Effector memory CD4-positive, alpha-beta T cell (primary cell): Measurements from ENCODE around the gene PDE3A.

Source experiments
- DNase-seq, 3 donors: peaks; one replicate each; pipeline ENCODE4 v3.0.0-alpha.2; 2020
- H3K27ac ChIP-seq: 2 replicates; pipeline ENCODE4 v1.7.0; 2013; ENCODE audit warnings: mild to moderate bottlenecking, low read length, moderate library complexity; ENCODE audit not compliant: insufficient read depth, poor library complexity, severe bottlenecking
- H3K27me3 ChIP-seq: replicated peaks from 2 replicates; pipeline ENCODE4 v1.7.0; 2013; ENCODE audit warnings: mild to moderate bottlenecking, low read length; ENCODE audit not compliant: insufficient read depth, control insufficient read depth, poor library complexity, severe bottlenecking
- H3K36me3 ChIP-seq: 2 replicates; pipeline ENCODE4 v1.7.0; 2013; ENCODE audit warnings: mild to moderate bottlenecking, low read length, moderate library complexity; ENCODE audit not compliant: control insufficient read depth, insufficient read depth
- H3K4me1 ChIP-seq: 2 replicates; pipeline ENCODE4 v1.7.0; 2013; ENCODE audit warnings: low read length, mild to moderate bottlenecking; ENCODE audit not compliant: control insufficient read depth, insufficient read depth, poor library complexity, severe bottlenecking
- H3K4me3 ChIP-seq: 2 replicates; pipeline ENCODE4 v1.7.0; 2013; ENCODE audit warnings: low read length, low read depth, mild to moderate bottlenecking; ENCODE audit not compliant: insufficient read depth, poor library complexity, severe bottlenecking
- H3K9me3 ChIP-seq: 2 replicates; pipeline ENCODE4 v1.7.0; 2013; ENCODE audit warnings: mild to moderate bottlenecking, low read length, moderate library complexity; ENCODE audit not compliant: control insufficient read depth

Gene PDE3A

DNA sequence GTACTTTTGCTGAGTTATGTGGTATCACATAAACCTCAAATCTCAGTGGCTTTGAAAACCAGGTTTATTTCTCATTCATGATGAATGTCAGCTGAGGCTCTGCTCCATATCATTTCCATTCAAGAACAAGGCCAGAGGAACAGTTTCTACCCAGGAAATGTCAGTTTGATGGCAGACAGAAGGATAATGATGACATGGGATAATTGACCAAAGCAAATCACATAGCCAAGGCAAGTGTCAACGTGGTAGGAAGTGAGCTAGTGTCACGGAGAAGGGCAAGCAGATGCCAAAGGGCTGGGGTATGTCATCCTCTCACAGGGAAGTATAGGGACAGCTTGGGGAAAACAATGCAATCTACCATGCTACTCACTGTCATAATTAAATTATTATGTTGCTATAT lies 12.3 kb upstream of the PDE3A start:
- H3K4me3 ChIP-seq, result no peak overlapping the region
- H3K27me3 ChIP-seq, result no peaks in the 10 kb centered on the region
- H3K9me3 ChIP-seq, result no peaks in the 10 kb centered on the region
- H3K4me1 ChIP-seq, result no peaks in the 10 kb centered on the region
- no peak overlapping the region for H3K27ac ChIP-seq
- no peak for DNase-seq
- no peaks in the 10 kb centered on the region for H3K36me3 ChIP-seq

DNA sequence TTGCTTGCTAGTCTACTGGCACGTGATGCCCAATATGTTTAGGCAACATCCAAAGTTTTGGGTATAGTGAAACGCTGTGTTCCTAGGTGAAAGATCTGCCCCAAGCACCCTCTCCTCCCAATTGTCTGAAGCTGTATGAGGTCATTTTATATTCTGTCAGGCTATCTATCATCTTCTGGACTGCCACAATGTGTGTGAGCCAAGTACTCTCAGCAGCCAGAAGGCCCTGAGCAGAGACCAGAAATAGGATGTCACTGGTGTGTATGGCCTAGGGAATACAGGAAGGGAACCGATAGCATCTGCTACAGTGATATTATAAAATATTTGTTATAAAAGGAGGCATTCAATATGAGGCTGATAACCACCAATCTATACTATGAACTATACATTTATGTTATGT lies 7.9 kb upstream of the PDE3A start:
- DNase-seq, result no peak
- no peak overlapping the region for H3K4me3 ChIP-seq
- H3K27ac ChIP-seq, result no peak overlapping the region
- no peaks in the 10 kb centered on the region for H3K27me3 ChIP-seq
- H3K9me3 ChIP-seq, result no peaks in the 10 kb centered on the region
- H3K36me3 ChIP-seq, result no peaks in the 10 kb centered on the region
- H3K4me1 ChIP-seq, result no peaks in the 10 kb centered on the region

DNA sequence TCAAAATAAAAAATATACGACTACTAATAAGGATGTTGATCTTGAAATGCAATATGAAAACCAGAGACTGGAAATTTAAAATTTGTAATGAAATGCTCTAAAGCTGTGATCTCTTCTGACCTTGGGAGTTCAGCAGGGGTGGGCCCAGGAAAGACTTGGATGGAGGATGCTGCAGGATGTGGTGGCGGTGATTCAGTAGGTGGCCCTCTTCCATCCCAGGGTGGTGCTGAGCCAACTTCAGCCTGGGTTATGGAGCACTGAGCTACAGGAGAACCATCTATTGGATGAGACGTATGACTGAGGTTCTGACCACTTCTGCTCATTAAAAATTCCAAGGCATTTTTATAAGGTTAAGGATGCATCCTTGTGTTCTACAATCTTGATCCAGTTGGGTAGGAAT lies 6.9 kb upstream of the PDE3A start:
- H3K4me3 ChIP-seq, result no peak overlapping the region
- no peak overlapping the region for H3K27ac ChIP-seq
- no peak for DNase-seq
- H3K27me3 ChIP-seq, result no peaks in the 10 kb centered on the region
- no peaks in the 10 kb centered on the region for H3K9me3 ChIP-seq
- no peaks in the 10 kb centered on the region for H3K4me1 ChIP-seq
- H3K36me3 ChIP-seq, result no peaks in the 10 kb centered on the region

DNA sequence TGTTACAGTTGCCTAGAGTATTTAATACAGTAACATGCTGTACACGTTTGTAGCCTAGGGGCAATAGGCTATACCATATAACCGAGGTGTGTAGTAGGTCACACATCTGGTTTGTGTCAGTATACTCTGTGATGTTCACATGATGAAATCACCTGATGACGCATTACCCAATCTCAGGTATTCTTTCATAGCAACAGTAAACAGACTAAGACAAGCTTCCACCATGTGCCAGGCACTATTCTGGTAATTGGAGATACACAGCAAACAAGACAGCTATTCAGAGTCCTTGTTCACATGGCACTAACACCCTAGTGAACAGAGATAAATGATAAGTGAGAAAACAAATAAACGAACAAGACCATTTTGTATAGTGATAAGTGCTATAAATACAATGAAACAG lies 3.8 kb upstream of the PDE3A start:
- H3K27me3 ChIP-seq, result no peaks in the 10 kb centered on the region
- no peak overlapping the region for H3K27ac ChIP-seq
- no peaks in the 10 kb centered on the region for H3K36me3 ChIP-seq
- no peak overlapping the region for H3K4me3 ChIP-seq
- no peak for DNase-seq
- H3K4me1 ChIP-seq, result no peaks in the 10 kb centered on the region
- no peaks in the 10 kb centered on the region for H3K9me3 ChIP-seq

DNA sequence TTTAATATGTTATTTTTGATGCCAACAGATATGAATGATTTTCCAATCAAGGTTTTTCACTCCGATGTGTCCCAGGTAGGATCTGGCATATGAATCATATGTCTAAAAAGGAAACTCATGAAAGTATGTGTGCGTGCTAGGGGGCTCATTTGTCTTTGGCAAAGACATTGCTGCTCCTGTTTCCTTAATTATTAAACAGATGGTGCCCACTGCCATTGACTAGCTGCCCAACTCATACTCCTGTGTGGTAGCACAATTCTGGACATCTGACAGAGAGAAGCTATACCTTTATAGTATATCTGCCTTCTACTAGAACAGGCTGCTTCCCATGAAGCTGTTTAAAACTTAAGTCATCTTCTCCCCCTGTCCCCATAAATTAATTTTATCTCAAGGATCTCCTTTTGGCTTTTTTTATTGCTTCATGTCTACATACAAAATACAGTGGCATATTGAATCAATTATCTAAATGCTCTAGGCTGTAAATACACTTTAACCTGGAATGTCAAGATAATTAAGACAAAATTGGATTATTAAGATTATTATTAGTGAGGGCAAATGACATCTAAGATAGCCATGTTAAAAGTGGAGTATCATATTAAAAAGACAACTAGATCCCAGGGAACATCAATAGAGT lies 1.4 kb upstream of the PDE3A start:
- no peaks in the 10 kb centered on the region for H3K4me1 ChIP-seq
- no peak overlapping the region for H3K4me3 ChIP-seq
- H3K9me3 ChIP-seq, result no peaks in the 10 kb centered on the region
- DNase-seq, result no peak
- no peak overlapping the region for H3K27ac ChIP-seq
- no peaks in the 10 kb centered on the region for H3K27me3 ChIP-seq
- H3K36me3 ChIP-seq, result no peaks in the 10 kb centered on the region

DNA sequence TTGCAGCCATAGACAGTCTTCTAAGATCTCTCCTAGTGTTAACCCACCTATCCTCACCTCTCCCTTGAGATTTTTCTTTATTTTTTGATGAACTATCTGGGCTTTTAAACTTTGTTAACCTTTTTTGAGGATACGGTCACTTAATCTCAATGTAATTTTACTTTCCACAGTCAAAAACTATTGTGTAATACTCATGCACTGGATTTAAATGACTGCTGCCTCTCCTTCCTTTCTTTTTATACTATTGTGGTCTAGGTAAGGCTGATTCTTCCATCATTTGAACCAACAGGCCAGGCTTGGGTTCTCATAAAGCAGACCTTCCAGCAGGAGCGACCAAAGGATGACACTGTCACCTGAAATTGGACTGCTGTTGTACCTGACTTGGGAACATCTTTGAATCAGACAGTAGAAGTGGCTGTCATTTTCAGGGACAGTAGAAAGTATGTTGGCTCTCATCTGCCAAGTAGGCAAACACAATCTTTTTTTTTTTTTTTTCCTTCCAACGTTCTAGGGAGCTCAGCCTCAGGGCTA lies 689 bp upstream of the PDE3A start:
- H3K36me3 ChIP-seq, result no peaks in the 10 kb centered on the region
- H3K4me1 ChIP-seq, result no peaks in the 10 kb centered on the region
- no peaks in the 10 kb centered on the region for H3K27me3 ChIP-seq
- no peak overlapping the region for H3K4me3 ChIP-seq
- H3K27ac ChIP-seq, result no peak overlapping the region
- no peak for DNase-seq
- H3K9me3 ChIP-seq, result no peaks in the 10 kb centered on the region

DNA sequence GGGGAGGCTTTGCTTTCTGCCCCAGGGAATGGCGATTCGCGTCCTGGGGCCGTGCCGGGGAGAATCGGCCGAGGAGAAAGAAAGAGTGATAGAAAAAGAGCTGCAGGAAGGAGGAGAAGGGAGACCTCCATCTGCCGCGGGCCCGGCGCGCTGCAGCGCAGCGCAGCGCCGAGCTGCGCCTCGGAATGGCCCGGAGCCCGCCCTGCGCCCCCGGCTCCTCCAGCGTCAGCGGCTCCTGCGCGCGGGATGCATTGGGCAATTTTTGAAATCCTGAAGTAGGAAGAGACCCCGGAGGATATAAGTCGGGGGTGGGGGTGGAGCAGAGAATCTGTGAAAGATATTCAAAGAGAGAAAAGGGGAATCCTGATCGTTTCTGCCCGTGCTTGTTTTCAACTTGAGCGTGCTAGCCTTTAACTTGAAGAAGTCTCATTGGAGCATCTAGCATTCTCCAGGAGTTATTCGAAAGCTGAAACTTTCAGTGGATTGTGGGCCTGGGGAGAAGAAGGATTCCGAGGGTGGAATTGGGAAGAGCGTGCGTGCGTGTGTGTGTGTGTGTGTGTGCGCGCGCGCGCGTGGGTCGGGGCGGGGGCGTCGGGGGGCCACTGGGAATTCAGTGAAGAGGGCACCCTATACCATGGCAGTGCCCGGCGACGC lies 441 bp downstream of the PDE3A start:
- Histone ChIP-seq H3K27ac (no peak overlapping the region), H3K4me1 (no peaks in the 10 kb centered on the region), H3K9me3 (no peaks in the 10 kb centered on the region), H3K36me3 (no peaks in the 10 kb centered on the region), H3K4me3 (no peak overlapping the region), H3K27me3 (no peaks in the 10 kb centered on the region)
- no peak for DNase-seq

DNA sequence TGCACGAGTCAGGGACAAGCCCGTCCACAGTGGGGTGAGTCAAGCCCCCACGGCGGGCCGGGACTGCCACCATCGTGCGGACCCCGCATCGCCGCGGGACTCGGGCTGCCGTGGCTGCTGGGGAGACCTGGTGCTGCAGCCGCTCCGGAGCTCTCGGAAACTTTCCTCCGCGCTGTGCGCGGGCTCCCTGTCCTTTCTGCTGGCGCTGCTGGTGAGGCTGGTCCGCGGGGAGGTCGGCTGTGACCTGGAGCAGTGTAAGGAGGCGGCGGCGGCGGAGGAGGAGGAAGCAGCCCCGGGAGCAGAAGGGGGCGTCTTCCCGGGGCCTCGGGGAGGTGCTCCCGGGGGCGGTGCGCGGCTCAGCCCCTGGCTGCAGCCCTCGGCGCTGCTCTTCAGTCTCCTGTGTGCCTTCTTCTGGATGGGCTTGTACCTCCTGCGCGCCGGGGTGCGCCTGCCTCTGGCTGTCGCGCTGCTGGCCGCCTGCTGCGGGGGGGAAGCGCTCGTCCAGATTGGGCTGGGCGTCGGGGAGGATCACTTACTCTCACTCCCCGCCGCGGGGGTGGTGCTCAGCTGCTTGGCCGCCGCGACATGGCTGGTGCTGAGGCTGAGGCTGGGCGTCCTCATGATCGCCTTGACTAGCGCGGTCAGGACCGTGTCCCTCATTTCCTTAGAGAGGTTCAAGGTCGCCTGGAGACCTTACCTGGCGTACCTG lies 1.1 kb downstream of the PDE3A start:
- Histone ChIP-seq H3K9me3 (no peaks in the 10 kb centered on the region), H3K27ac (no peak overlapping the region), H3K36me3 (no peaks in the 10 kb centered on the region), H3K27me3 (no peaks in the 10 kb centered on the region), H3K4me3 (no peak overlapping the region), H3K4me1 (no peaks in the 10 kb centered on the region)
- DNase-seq, result no peak

DNA sequence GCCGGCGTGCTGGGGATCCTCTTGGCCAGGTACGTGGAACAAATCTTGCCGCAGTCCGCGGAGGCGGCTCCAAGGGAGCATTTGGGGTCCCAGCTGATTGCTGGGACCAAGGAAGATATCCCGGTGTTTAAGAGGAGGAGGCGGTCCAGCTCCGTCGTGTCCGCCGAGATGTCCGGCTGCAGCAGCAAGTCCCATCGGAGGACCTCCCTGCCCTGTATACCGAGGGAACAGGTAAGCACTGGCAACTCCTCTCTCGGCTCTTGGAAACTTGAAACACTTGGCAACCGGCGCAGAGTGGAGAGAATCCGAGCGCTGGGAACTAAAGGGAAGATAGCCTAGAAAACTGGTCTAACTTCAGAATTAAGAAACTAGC lies 1.7 kb downstream of the PDE3A start:
- DNase-seq, result no peak
- H3K27ac ChIP-seq, result no peak overlapping the region
- H3K4me3 ChIP-seq, result no peak overlapping the region
- no peaks in the 10 kb centered on the region for H3K36me3 ChIP-seq
- H3K9me3 ChIP-seq, result no peaks in the 10 kb centered on the region
- no peaks in the 10 kb centered on the region for H3K27me3 ChIP-seq
- H3K4me1 ChIP-seq, result no peaks in the 10 kb centered on the region

DNA sequence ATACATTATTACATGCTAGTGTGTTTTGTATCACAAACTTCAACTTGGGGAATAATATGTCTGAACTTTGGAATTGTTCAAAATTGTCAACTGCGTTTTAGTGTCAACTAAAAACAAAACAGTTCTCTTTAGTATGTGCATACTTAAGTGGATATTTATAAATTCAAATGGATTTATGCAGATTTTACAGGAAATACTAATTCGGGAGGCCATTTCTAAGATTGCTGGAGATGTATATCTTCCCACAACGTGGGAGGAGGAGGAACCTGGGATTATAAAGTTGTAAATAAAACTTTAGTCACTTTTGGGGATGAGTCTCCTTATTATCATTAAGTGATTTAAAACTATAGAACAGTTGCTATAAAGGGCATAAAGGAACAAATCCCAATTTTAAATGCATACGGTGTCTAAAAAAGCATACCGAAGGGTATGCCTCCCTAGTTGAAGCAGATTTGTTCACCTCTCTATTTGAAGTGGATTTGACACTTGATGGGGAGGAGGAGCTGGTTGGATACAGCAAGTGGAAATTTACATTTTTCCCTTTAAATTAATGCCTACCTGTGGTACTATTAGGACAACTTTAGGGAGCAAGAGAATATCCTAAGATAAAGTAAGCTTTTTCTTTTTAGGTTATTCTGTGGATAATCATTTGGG lies 2.7 kb downstream of the PDE3A start:
- Histone ChIP-seq H3K4me3 (no peak overlapping the region), H3K27me3 (no peaks in the 10 kb centered on the region)
- no peak for DNase-seq

More for the DNA sequence above, 2.7 kb downstream of the PDE3A start:
- Histone ChIP-seq H3K9me3 (no peaks in the 10 kb centered on the region), H3K27ac (no peak overlapping the region), H3K4me1 (no peaks in the 10 kb centered on the region), H3K36me3 (no peaks in the 10 kb centered on the region)
